Spleen (tissue), 11 donors: ENCODE measurements around the gene ZNF503. TPM values are rescaled to one million over a fixed set of nuclear protein-coding genes. Genes with fewer than 3 reads are reported as not detected.

Experiments used
- DNase-seq: peaks from one replicate; pipeline ENCODE4 v3.0.0-alpha.2; 2020
- H3K27ac ChIP-seq, 8 donors: fragments of 200-600 bp; sonication (generic) in 7 of 8; 1 replicate in 4 of 8; 2 replicates in 4 of 8; pipeline versions ENCODE4 v1.5.0 to v1.8.0; 2016 to 2021; ENCODE audit warnings: inconsistent platforms in 4 of 8, mild to moderate bottlenecking in 4 of 8, moderate library complexity in 1 of 8
- H3K27me3 ChIP-seq, 7 donors: fragments of 200-600 bp; sonication (generic) in 6 of 7; replicated peaks in 1 of 7; 1 replicate in 4 of 7; 2 replicates in 3 of 7; pipeline versions ENCODE4 v1.5.0 to v1.8.0; 2016 to 2021; ENCODE audit warnings: inconsistent platforms in 3 of 7, mild to moderate bottlenecking in 1 of 7
- H3K36me3 ChIP-seq, 6 donors: fragments of 200-600 bp; sonication (generic) in 5 of 6; 1 replicate in 4 of 6; 2 replicates in 2 of 6; pipeline versions ENCODE4 v1.5.0 to v1.8.0; 2016 to 2021; ENCODE audit warnings: inconsistent platforms in 2 of 6
- H3K4me1 ChIP-seq, 6 donors: fragments of 200-600 bp; sonication (generic) in 5 of 6; 1 replicate in 3 of 6; 2 replicates in 3 of 6; pipeline versions ENCODE4 v1.5.0 to v1.8.0; 2016 to 2021; ENCODE audit warnings: inconsistent platforms in 3 of 6
- H3K4me3 ChIP-seq, 8 donors: fragments of 200-600 bp; sonication (generic) in 7 of 8; 1 replicate in 4 of 8; 2 replicates in 4 of 8; pipeline versions ENCODE4 v1.5.0 to v1.8.0; 2016 to 2021; ENCODE audit warnings: inconsistent platforms in 4 of 8, mild to moderate bottlenecking in 4 of 8, moderate library complexity in 2 of 8
- H3K9me3 ChIP-seq, 8 donors: fragments of 200-600 bp; sonication (generic) in 7 of 8; 1 replicate in 4 of 8; 2 replicates in 4 of 8; pipeline versions ENCODE4 v1.5.0 to v1.8.0; 2016 to 2021; ENCODE audit warnings: inconsistent platforms in 4 of 8
- POLR2A ChIP-seq, 3 donors: fragments of 450-650 bp; IDR thresholded peaks; one replicate each; pipeline ENCODE4 v1.5.1; 2017; ENCODE audit warnings: antibody characterized with exemption in 3 of 3, mild to moderate bottlenecking in 1 of 3
- POLR2AphosphoS5 ChIP-seq, 3 donors: sonication (generic); formaldehyde crosslinking; IDR thresholded peaks; one replicate each; pipeline ENCODE4 v1.5.1; 2017; ENCODE audit warnings: antibody characterized with exemption in 3 of 3
- WGBS, 5 donors: extraction: QIAGEN DNeasy Blood & Tissue Kit in 3 of 5; methylation state at CpG; one replicate each; pipeline versions ENCODE4 v1.1.5 to v1.1.7; 2013 to 2018; 5-methylcytosine and 5-hydroxymethylcytosine counted together
- intact Hi-C: fragments of 100-400 bp; cut with DNase I; formaldehyde crosslinking; loops from one replicate; pipeline ENCODE4 v1.15.0; 2023; ENCODE audit warnings: low total_unique reads
- polyA plus RNA-seq, 3 donors: library from polyadenylated mRNA; stranded (reverse); fragments of 200-250 nt; gene quantifications; one replicate each; pipeline ENCODE4 v1.2.1, GENCODE V29; 2013
- total RNA-seq, 7 donors: library from RNA; depleted of rRNA in 3 of 7; stranded (reverse); fragments of >200 nt in 3 of 7; fragmentation: NEBNext Ultra II Directional in 4 of 7; extraction: Animal tissue kit (Norgen Biotek cat#: 25700) in 4 of 7; gene quantifications; one replicate each; pipeline versions ENCODE4 v1.1.0 to v1.2.1, GENCODE V29; 2016 to 2021
- TF ChIP-seq, protein P1 (sequence below), 11 experiments: fragments of 200-600 bp in 7 of 11; fragments of 450-650 bp in 4 of 11; sonication (generic) in 4 of 11; IDR thresholded peaks in 8 of 11; conservative IDR thresholded peaks in 3 of 11; 1 replicate in 7 of 11; 2 replicates in 4 of 11; pipeline versions ENCODE4 v1.4.0 to v1.8.0; 2016 to 2021; ENCODE audit warnings: antibody characterized with exemption in 11 of 11, inconsistent platforms in 4 of 11, mild to moderate bottlenecking in 1 of 11
- donor health status: healthy with polysubstance abuse.
- donor health status: DM: no; HTN: no; CAD: no; lungs with moderate emphysema.
- donor health status: DM: no; HTN: no; CAD: no.
- donor health status: Bipolar disorder and iron deficiency.
- donor health status: healthy.
- donor health status: DM: no; HTN: no; CAD: no.
- donor health status: DM: yes; HTN: yes; CAD: no.

The ZNF503 gene
- total and polyA plus RNA-seq, 10 donors: 3.2 to 25.6 (median 9.3) TPM

DNA sequence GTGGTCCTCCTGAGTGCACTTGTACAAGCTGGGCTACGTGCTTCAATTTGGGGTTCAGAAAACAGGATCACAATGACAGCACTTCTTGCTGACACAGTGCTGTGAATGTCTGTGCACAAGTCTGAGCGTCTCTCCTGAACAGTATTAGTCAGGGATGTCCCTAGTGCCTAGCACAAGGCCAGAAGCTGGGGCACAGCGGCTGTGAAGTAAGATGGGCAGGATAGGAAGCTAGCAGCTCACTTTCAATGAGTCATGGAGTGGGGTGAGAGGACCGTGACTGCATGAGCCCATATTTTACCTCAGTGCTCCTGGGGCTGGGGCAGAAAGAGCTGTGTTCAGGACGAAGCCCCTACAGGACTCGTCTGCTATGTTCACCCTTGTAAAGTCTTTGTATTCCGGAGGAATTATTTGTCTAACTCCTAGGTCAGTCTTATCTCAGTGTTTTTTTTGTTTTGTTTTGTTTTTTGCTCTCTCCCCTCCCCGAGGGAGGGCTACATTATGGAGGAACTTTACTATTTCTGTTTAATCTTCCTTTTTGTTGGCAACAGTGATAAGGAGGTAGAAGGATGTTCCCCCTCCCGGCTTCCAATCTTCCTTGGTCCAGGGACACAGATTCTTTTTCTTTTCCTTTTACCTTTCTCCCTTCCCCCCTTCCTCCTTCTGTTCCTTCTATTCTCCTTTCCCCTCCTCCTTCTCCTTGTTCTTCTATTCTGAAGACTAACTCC, 27.0 kb upstream of the ZNF503 start:
- TF ChIP-seq POLR2A (IDR thresholded peaks at IDR 0.05): no peak
- TF ChIP-seq, protein P1, sequence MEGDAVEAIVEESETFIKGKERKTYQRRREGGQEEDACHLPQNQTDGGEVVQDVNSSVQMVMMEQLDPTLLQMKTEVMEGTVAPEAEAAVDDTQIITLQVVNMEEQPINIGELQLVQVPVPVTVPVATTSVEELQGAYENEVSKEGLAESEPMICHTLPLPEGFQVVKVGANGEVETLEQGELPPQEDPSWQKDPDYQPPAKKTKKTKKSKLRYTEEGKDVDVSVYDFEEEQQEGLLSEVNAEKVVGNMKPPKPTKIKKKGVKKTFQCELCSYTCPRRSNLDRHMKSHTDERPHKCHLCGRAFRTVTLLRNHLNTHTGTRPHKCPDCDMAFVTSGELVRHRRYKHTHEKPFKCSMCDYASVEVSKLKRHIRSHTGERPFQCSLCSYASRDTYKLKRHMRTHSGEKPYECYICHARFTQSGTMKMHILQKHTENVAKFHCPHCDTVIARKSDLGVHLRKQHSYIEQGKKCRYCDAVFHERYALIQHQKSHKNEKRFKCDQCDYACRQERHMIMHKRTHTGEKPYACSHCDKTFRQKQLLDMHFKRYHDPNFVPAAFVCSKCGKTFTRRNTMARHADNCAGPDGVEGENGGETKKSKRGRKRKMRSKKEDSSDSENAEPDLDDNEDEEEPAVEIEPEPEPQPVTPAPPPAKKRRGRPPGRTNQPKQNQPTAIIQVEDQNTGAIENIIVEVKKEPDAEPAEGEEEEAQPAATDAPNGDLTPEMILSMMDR (IDR thresholded peaks at IDR 0.05 in 8 of 11, conservative IDR thresholded peaks at IDR 0.05 in 3 of 11): no peak
- no peak for TF ChIP-seq POLR2AphosphoS5 (IDR thresholded peaks at IDR 0.05)
- peaks cover 0 to 41% (median 0%) of the 10 kb centered on the region in 7 donors for H3K27me3 ChIP-seq
- DNase-seq: no peak
- intact Hi-C loops: no loop called here
- H3K4me3 ChIP-seq: no peak overlapping the region
- no peak overlapping the region for H3K27ac ChIP-seq
- no peaks in the 10 kb centered on the region for H3K9me3 ChIP-seq
- 65 to 86% (median 68%) methylated on average over 9 of the region's 9 CpGs for WGBS, 5 donors
- H3K4me1 ChIP-seq: peaks cover 7 to 55% (median 35%) of the 10 kb centered on the region in 6 donors
- H3K36me3 ChIP-seq: no peaks in the 10 kb centered on the region

DNA sequence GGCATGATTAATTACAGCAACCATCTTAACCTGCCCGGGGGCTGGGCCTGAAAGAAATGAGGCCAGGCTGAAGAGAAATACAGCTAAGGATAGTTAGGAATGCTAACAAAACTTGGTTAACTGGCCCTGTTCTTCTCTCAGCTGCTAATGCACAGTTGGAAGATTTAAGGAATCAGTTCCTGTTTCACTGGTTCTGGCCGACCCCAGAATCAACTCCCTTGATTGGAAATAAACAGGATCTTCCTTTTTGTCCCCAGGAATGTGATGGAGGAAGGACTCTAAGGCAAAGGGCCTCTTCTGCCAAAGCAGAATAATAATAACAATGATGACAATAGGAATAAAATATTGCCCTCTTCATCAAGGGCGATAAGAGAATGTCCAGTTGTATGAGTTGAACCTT, 26.4 kb upstream of the ZNF503 start:
- Histone ChIP-seq H3K36me3 (no peaks in the 10 kb centered on the region), H3K4me3 (no peak overlapping the region), H3K4me1 (peaks cover 7 to 52% (median 34%) of the 10 kb centered on the region in 6 donors), H3K9me3 (no peaks in the 10 kb centered on the region), H3K27me3 (peaks cover 0 to 34% (median 0%) of the 10 kb centered on the region in 7 donors), H3K27ac (no peak overlapping the region)
- intact Hi-C loops: no loop called here
- WGBS, 5 donors: 48 to 70% (median 53%) methylated on average over 3 of the region's 3 CpGs
- no peak for DNase-seq
- no peak for TF ChIP-seq POLR2AphosphoS5 (IDR thresholded peaks at IDR 0.05)

DNA sequence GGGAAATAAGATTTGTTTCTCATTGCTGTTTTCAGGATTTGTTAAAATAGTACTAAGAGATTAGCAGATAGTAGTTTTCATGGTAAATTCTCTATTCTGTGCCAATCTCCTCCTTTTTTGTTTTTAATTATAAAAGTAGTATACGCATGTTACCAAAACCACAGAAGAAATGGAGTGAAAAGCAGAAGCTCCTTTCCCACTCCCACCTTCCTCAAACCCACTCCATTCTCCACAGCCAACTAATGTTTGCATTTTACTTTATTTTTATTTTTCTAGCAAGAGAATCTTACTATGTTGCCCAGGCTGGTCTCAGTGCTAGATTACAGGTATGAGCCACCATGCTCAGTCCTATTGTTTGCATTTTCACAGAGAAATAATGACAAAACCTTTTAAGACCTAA, 25.3 kb upstream of the ZNF503 start:
- TF ChIP-seq POLR2AphosphoS5 (IDR thresholded peaks at IDR 0.05) (no peak), POLR2A (IDR thresholded peaks at IDR 0.05) (no peak)
- TF ChIP-seq, protein P1 (IDR thresholded peaks at IDR 0.05 in 8 of 11, conservative IDR thresholded peaks at IDR 0.05 in 3 of 11): no peak
- Histone ChIP-seq H3K4me3 (no peak overlapping the region), H3K27ac (no peak overlapping the region), H3K36me3 (no peaks in the 10 kb centered on the region), H3K27me3 (peaks cover 0 to 24% (median 0%) of the 10 kb centered on the region in 7 donors), H3K4me1 (peaks cover 7 to 41% (median 25%) of the 10 kb centered on the region in 6 donors), H3K9me3 (no peaks in the 10 kb centered on the region)
- intact Hi-C loops: no loop called here
- 63 to 95% (median 83%) methylated on average over 1 of the region's 1 CpG for WGBS, 5 donors
- DNase-seq: no peak

DNA sequence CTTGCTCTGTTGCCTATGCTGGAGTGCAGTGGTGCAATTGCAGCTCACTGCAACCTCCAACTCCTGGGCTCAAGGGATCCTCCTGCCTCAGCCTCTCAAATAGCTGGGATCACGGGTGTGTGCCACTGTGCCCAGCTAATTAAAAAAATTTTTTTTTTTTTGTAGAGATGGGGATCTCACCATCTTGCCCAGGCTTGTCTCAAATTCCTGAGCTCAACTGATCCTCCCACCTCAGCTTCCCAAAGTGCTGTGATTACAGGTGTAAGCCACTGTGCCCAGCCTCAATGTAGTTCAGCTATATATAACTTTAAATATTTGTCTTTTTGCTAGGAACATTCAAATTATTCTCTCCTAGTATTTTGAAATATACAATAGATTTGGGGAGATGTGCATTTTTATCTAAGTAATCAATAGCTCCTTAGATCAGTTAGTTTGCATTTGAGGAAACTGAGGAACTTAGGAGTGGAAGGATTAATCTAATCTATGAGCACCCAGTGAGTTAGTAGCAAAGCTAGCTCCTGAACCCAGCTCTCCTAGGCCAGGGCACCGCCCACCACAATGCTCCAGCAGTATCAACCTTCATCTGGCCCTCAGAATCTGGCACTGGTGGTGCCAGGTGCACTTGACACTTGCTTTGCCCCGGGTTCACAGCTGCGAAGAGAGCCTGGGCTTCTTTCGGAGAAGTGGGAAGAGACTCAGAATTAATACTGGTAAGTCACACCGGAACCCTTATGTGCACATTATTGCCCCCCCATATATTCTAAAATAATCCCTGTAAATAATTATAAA, 23.9 kb upstream of the ZNF503 start:
- Histone ChIP-seq H3K27me3 (peaks cover 0 to 10% (median 0%) of the 10 kb centered on the region in 7 donors), H3K4me1 (peaks cover under 1 to 29% (median 15%) of the 10 kb centered on the region in 6 donors), H3K4me3 (no peak overlapping the region), H3K36me3 (no peaks in the 10 kb centered on the region), H3K27ac (no peak overlapping the region), H3K9me3 (no peaks in the 10 kb centered on the region)
- no peak for DNase-seq
- TF ChIP-seq, protein P1 (IDR thresholded peaks at IDR 0.05 in 8 of 11, conservative IDR thresholded peaks at IDR 0.05 in 3 of 11): no peak
- no peak for TF ChIP-seq POLR2A (IDR thresholded peaks at IDR 0.05)
- no peak for TF ChIP-seq POLR2AphosphoS5 (IDR thresholded peaks at IDR 0.05)
- intact Hi-C loops: no loop called here
- 81 to 95% (median 92%) methylated on average over 6 of the region's 6 CpGs for WGBS, 5 donors
